GM18508 (cell line): Measurements from ENCODE around the gene DENND4A.
"Not testable (repeated sequence)": the region's sequence is repeated elsewhere in the genome, so short reads cannot be mapped to it uniquely, and the experiment has no call there.

Experiments used
- ATAC-seq: cut with Tn5 transposase; IDR thresholded peaks from one replicate; pipeline ENCODE4 v1.9.1; 2021; ENCODE audit warnings: moderate number of reproducible peaks; ENCODE audit not compliant: insufficient read depth, unreplicated experiment

The DENND4A gene

DNA sequence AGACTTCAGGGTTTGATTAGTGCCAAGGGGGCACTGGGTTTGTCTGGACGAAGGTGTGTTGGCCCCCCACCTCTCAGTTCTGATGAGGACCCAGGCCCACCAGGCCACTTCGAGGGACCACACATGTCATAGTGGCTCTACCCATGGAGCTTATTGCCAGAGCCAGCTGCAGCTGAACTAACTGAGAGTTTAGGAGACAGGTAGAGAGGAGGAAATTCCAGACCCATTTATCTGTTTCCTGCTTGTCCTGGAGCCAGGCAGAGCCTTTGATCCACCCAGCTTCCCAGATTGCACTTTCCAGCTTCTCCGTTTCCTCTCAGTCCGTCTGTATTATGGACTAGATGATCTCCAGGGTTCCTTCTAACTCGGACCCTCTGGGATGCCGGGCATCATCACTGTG lies 149.5 kb downstream of the DENND4A start:
- ATAC-seq = no peak

DNA sequence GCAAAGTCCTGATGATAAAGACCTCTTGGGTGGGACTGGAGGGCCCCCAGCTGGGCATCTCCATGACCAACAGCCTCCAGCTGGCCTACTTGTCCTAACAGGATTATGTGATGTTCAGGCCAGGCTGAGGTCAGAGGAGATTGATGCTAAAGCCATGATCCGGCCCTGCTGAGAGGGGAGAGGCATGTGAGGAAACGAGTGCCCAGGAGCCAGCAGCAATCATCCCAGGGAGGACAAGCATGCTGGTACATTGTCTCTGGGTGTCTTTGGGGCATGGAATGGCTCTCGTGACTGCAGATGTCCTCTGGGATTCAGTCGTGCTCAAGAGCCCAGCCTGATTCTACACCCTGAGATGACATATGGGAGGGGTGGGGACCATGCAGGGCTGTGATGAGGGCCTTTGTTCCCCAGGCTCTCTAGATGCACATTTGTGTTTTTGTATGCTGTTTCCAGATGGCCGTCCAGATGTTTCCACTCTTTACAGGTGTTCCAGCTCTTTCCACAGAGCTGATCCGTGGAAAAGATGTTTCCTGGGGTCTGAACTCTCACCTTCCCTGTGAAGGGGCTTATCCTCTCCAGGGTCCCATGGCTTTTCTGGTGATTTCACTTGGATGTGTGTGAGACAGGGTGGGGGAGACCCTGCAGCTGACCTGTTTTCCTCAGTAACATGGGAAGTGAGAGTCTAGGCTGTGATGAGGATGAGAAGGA lies 150.2 kb downstream of the DENND4A start:
- no peak for ATAC-seq

DNA sequence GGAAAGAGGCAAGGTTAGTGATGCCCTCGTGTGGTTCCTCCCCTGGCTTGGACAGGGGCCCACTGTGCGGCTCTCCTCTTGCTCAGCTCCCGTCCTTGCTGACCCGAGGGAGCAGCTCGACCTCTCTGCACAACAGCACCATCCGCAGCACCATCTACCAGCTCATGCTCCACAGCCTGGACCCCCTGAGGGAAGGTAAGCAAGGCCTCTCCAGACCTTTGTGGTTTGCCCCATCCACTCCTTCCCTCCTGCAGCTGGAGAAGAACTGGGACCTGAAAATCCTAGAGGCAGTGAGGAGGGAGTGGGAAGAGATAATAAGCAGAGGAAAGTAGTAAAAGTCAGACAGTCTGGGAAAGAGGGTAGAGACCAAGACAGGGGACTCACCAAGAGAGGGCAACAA lies 152.6 kb downstream of the DENND4A start:
- ATAC-seq = no peak

DNA sequence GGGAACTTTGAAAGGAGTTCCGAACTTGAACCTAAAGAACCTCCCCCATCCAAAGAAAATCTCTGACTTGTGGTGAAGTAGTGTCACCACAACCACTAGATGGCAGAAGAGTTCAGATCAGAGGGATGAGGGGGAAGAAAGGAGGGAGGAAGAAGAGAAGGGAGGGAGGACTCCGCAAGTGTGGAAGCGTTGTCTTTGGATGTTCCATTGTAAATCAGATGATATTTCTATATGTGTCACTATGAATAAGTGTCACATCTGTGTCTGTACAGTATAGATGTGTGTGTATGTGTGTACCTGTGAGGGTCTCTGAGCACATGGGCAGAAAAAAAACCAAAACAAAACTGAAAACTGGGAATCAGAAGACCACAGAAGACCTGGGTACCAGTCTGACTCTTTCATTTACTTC lies 153.4 kb downstream of the DENND4A start:
- no peak for ATAC-seq

DNA sequence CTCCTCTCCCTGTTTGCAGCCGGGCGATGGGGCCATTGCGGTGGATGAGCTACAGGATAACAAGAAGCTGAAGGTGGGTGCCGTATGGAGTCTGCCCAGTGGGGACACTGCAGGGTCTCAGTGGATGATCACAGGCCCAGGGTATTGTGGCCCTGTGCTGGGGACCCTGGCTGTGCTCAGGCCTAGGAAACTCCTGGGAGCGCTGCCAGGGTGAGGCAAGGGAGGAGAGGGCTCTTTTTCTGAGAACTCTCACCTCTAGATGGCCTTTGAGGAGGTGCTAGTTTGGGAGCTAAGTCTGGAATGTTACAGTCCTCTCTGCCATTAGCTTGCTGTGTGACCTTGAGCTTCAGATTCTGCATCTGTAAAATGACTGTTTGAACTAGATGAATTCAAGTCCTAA lies 154.0 kb downstream of the DENND4A start:
- ATAC-seq = no peak

DNA sequence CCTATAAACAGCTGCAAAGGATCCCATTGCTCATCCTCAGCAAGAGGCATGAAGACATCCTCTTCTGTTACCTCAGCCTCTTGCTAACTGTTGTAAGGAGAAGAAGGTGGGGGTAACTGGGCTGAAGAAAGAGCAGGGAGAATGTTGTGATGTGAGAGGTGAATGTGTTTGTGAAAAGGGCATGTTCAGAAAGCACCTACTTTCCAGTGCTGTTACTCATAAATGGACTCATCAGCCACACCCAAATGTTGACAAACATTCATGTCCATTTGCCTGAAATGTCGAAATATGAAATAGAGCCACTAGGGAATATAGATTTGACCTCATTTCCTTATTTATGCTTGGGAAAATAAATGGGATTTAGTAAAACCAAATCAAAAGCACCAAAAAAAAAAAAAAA lies 157.7 kb downstream of the DENND4A start:
- no peak for ATAC-seq

DNA sequence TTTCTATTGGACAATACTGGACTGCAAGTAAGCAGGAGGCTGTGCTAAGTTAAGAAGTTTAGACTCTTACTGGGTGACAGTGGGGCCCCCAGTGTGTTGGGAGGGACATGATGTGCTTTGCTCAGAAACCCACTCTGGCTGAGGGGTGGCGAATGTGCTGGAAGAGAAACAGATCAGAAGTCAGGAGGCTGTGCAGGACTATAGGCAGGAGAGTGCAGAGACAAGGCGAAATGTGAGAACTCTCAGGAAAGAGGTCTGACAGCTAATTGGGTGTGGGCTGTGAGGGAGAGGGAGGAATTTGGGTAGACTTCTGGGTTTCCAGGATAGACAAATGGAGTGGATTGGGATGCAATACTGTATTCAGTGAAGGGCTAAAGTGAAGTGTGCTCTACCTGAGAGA lies 158.3 kb downstream of the DENND4A start:
- no peak for ATAC-seq

DNA sequence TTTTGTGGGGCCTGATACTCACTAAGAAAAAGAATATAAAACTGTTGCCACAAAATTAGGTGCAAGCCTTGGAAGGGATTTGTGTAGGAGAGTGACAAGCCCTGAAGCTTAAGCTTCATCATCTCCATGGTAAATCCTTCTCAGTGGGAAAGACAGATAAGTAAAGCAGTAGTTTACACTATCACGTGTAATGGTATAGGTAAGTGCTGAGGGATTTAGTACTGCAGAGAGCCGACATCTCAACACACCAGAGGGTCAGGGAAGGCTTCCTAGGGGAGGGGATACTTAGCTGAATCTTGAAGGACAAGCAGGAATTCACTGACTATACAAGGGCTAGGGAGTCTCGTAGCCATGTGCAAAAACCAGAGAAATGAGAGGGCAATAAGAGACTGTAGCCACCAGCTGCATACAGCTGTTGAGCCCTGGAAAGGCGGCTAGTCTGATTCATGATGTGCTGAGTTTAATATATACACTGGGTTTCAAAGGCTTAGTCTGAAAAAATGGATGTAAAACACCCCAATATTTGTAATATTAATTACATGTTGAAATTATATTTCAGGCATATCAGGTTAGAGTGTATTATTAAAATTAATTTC lies 159.2 kb downstream of the DENND4A start:
- ATAC-seq = no peak

DNA sequence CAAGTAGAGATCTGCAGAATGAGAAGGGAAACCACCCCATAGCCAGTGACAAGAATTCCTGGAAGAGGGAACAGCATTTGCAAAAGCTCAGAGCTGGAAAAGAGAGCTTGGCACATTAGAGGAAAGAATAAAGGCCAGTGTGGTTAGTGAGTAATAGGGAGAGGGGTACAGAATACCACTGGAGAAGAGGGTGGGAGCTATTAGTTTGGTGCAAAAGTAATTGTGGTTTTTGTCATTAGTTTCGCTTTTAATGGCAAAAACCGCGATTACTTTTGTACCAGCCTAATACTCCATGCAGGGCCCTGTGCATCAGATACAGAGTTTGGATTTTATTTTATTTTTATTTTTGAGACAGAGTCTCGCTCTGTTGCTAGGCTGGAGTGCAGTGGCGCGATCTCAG lies 160.6 kb downstream of the DENND4A start:
- ATAC-seq = no peak

DNA sequence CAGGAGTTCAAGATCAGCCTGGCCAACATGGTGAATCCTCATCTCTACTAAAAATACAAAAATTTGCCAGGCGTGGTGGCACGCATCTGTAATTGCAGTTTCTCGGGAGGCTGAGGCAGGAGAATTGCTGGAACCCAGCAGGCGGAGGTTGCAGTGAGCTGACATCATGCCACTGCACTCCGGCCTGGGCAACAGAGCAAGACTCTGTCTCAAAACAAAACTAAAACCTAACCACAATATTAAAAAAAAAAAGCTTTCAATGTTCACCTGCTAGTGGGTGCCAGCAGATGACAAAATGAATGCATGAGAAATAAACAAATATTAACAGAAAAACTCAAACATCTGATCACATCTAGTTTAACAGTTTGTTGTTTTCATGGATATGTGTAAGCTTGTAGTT lies 161.3 kb downstream of the DENND4A start:
- ATAC-seq = no peak

DNA sequence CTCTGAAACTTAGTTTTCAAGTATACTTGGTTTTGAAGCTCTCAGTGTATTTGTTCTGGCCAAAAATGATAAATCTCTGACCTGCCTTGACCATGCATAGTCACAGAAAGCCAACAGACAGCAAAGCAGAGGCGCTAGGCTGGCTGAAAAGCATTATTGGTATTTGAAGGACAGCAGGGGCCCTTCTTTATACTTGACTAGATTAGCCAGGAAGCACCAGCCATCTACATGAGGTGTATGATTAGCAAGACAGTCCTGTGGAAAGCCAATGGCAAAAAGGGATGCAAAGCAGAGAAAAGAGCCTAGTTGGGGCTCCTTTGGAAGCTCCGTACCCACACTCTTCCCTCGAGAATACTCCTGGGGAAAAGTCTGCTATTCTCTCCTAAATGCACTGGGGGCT lies 162.5 kb downstream of the DENND4A start:
- no peak for ATAC-seq

DNA sequence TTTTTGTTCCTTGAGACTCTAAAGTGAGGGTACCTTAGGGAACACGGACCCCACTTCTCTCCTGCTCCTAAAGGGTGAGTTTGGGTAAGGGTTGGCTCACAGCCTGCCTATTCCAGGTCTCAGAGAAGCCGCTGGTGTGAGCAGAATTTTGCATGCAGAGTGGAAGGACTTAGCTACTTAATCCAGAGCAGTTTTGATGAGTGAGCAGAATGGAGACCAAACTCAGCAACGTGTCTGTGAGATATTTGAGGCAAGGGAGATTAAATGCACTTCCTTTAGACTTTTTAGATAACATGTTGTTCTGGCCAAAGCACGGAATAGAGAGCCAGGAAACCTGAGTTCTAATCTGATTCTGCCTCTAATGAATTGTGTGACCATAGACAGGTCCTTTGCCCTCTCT lies 165.2 kb downstream of the DENND4A start:
- ATAC-seq = no peak

DNA sequence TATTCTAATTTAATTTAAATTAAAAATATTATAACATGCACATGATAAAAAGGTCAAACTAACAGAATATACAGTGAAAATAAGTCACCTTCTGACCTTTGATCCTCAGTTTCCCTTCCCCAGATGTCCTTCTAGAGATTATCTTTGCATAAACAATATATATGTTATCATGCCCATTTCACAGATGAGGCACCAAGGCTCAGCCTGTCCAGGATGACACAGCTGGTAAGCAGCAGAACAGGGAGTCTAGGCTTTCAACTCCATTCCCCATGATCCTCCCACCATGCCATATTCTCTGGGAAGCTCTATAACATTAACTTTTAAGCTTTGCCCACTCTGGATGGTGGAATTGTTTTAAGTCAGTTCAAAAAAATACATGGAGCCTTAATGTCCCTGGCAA lies 169.0 kb downstream of the DENND4A start:
- ATAC-seq = no peak

DNA sequence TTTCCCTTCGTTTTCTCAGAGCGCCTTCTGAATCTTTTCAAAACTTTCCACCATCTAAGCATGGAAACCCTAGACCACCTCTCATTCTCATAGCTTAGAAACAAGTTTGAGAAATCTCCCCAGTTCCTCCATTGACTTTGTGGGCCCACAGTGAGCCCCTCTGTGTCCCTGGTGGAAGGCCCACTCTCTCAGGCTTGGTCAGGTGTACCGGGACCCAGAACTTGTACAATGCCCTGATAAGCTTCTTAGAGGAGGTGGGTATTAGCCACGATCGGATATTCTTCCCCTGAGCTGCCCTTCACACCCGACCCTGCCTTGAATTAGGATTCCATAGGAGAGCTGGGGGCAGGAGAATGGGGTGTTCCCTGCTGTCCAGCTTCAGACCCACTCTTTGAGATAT lies 170.5 kb downstream of the DENND4A start, which contains the start of gene SLC24A1:
SLC24A1 (plus strand) TSS at position 301 of the 400 bp plus-strand sequence. CDS start 2,143 bp downstream, outside the sequence.
- no peak for ATAC-seq

DNA sequence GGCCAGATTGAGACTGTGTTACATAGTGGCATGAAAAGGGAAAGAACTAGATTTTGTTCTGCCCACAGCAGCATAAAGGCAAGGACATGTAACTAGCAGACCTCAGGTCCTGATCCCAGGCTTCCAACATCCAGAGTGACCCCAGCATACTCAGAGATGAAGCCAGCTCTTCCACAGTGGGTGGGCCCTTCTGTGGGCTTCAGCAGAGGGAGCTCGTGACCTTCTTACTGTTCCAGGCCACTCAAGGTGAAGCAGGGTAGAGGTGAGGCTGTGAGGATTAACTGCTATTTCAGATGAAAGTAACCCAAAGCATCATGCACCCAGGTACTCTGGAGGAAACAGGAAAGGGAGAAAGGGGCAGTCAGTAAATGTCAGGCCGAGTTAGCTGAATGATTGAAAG lies 171.3 kb downstream of the DENND4A start:
- no peak for ATAC-seq

DNA sequence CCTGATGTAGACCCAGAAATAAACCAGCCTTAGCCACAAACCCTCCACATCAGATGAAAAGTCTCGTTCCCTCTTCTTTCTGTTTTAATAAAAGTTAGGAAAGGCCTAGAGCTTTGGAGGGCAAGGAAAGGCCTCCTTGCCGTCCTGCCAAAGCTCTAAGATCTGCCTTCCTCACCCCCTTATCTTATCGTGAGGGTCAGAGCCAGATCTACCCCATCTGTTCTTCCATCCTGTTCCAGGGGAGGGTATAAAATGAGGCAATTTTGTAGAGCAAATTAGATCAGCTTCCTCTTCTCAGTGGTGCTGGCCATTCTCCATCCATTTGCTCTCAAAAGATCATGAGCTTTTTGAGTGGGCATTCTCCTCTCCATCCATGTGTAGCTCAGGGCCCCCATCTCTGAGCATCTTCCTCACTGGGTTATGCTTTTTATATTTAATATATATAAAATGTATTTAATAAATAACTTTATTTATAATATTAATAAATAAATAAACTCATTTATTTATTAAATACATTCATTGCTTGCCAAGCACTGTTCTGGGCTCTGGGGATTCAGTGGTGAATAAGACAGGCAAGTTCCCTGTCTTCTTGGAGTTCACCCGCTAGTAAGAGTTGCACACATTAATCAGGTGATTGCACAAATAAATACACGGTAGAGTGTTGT lies 172.3 kb downstream of the DENND4A start:
- no peak for ATAC-seq

DNA sequence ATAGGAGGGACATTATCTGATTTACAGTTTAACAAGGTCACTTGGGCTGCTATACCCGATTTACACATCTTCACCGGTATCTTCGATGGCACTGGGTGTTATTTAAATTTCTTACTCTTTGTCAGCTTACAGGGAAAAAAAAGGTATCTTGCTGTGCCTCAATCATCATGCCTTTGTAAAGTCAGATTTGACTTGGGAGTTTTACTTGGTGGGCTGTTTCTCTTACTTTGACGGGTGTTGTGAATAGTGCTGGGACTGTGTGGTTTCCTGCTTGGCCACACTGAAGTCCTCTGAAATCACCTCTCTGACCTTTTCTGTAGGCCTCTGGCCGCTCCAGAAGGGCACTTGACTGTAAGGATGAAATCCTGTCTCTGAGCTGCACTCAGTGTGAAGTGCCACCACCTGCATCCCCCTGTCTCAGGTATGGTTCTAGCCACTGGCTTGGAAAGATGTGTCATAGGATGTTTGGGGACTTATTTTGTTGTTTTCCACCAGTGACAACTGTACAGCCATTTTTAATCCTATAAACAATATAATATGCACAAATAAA lies 173.5 kb downstream of the DENND4A start:
- ATAC-seq = no peak

DNA sequence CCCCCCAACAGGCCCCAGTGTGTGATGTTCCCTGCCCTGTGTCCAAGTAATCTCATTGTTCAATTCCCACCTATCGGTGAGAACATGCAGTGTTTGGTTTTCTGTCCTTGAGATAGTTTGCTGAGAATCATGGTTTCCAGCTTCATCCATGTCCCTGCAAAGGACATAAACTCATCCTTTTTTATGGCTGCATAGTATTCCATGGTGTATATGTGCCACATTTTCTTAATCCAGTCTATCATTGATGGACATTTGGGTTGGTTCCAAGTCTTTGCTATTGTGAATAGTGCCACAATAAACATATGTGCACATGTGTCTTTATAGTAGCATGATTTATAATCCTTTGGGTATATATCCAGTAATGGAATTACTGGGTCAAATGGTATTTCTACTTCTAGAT lies 176.2 kb downstream of the DENND4A start:
- ATAC-seq = not testable (repeated sequence)

DNA sequence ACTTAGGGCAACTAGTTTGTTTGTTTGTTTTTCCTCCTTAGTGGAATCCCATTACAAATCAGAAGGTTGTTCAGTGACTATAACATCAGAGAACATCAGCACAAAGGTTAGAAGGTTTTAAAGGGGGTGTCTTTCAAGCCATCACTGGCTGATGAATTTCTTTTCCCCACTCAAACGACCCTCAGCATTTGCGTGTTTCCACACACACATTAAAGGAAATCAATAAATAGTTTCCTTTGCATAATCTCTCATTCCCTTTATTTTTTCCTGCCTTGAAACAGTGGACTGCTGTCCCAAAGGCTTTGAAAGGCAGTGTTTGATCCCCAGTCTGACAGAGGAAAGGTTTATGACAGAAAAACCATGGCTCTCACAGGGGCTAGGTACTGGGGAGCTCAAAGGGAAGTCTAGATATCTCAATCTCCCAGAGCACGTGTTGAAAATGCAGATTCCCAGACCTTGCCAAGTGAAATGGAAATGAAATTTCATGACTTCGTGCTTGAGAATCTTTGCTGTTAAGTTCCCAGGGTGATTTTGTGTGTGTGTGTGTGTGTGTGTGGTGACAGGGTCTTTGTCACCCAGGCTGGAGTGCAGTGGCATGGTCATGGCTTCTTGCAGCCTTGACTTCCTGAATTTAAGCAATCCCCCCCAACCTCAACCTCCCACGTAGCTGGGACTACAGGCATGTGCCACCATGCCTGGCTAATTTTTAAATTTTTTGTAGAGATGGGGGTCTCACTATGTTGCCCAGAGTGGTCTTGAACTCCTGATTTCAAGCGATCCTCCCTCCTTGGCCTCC lies 178.9 kb downstream of the DENND4A start:
- no peak for ATAC-seq

DNA sequence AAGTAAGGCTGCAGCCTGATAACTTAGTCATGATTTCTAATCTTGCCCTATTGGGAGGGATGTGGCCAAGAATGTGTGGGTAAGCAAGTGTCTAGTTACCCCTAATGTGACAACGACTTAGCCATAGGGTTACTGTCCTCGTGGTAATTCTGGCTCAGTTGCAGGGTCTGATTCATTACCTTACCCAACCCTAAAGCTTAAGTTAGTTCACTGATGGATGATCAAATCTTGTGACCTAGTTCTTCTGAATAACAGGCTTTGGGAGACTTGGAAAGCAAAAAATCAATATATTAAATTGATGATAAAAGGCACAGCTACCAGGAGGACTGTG lies 179.5 kb downstream of the DENND4A start:
- ATAC-seq = no peak
